Hepatocyte (in vitro differentiated cells): Measurements from ENCODE around the gene RFX4. TPM values are rescaled to one million over a fixed set of nuclear protein-coding genes. Genes with fewer than 3 reads are reported as not detected.
"Not testable (repeated sequence)": the region's sequence is repeated elsewhere in the genome, so short reads cannot be mapped to it uniquely, and the experiment has no call there.

Experiments used
- DNase-seq: peaks from one replicate; pipeline ENCODE4 v3.0.0-alpha.2; 2016; ENCODE audit warnings: low spot score
- H2AFZ ChIP-seq: fragments of 200-600 bp; sonication (generic); 2 replicates; pipeline ENCODE4 v1.6.0; 2016; ENCODE audit warnings: antibody characterized with exemption, mild to moderate bottlenecking
- H3K27ac ChIP-seq: fragments of 200-600 bp; sonication (generic); 2 replicates; pipeline ENCODE4 v1.5.1; 2016; ENCODE audit warnings: mild to moderate bottlenecking
- H3K27me3 ChIP-seq: fragments of 200-600 bp; sonication (generic); 2 replicates; pipeline ENCODE4 v1.6.1; 2016
- H3K36me3 ChIP-seq: fragments of 200-600 bp; sonication (generic); replicated peaks from 2 replicates; pipeline ENCODE4 v1.5.1; 2016; ENCODE audit warnings: low read depth; ENCODE audit not compliant: insufficient read depth
- H3K4me1 ChIP-seq: fragments of 200-600 bp; sonication (generic); 2 replicates; pipeline ENCODE4 v1.5.1; 2016; ENCODE audit warnings: mild to moderate bottlenecking, moderate library complexity; ENCODE audit not compliant: insufficient read depth
- H3K4me2 ChIP-seq: fragments of 200-600 bp; sonication (generic); 2 replicates; pipeline ENCODE4 v1.6.0; 2016
- H3K4me3 ChIP-seq: fragments of 200-600 bp; sonication (generic); 2 replicates; pipeline ENCODE4 v1.5.1; 2016; ENCODE audit warnings: mild to moderate bottlenecking
- H3K79me2 ChIP-seq: fragments of 200-600 bp; sonication (generic); 2 replicates; pipeline ENCODE4 v1.6.0; 2017; ENCODE audit warnings: mild to moderate bottlenecking
- H3K9me2 ChIP-seq: fragments of 200-600 bp; sonication (generic); replicated peaks from 2 replicates; pipeline ENCODE4 v1.6.0; 2017; ENCODE audit warnings: mild to moderate bottlenecking; ENCODE audit not compliant: insufficient read depth
- H3K9me3 ChIP-seq: fragments of 200-600 bp; sonication (generic); 2 replicates; pipeline ENCODE4 v1.5.1; 2016; ENCODE audit warnings: low read depth, mild to moderate bottlenecking
- H4K20me1 ChIP-seq: fragments of 200-600 bp; sonication (generic); 2 replicates; pipeline ENCODE4 v1.6.0; 2016; ENCODE audit warnings: mild to moderate bottlenecking; ENCODE audit not compliant: insufficient read depth, poor library complexity, severe bottlenecking
- EZH2 ChIP-seq: fragments of 200-600 bp; sonication (generic); IDR thresholded peaks from 2 replicates; pipeline ENCODE4 v1.6.1; 2016; ENCODE audit warnings: antibody characterized with exemption, mild to moderate bottlenecking, borderline replicate concordance
- EZH2phosphoT487 ChIP-seq: fragments of 200-600 bp; sonication (generic); IDR thresholded peaks from one replicate; pipeline ENCODE4 v1.6.1; 2018; ENCODE audit warnings: antibody characterized with exemption, mild to moderate bottlenecking, low read depth, moderate library complexity; ENCODE audit not compliant: unreplicated experiment, severe bottlenecking
- WGBS: methylation state at CpG from one replicate; pipeline ENCODE4 v1.1.6; 2016; ENCODE audit warnings: low lambda C conversion rate; ENCODE audit errors: missing lambda C conversion rate; 5-methylcytosine and 5-hydroxymethylcytosine counted together
- polyA plus RNA-seq: library from polyadenylated mRNA; unstranded; fragments of >200 nt; fragmentation: Nextera tagmentation; extraction: Ambion mirVana; gene quantifications from 2 replicates; pipeline ENCODE4 v1.2.1, GENCODE V29; 2016
- total RNA-seq: library from RNA; depleted of rRNA; stranded (reverse); fragments of >200 nt; gene quantifications from 2 replicates; pipeline ENCODE4 v1.2.3, GENCODE V29; 2014
- TF ChIP-seq, protein P1 (sequence below): fragments of 200-600 bp; sonication (generic); IDR thresholded peaks from 2 replicates; pipeline ENCODE4 v1.5.1; 2016; ENCODE audit warnings: antibody characterized with exemption, mild to moderate bottlenecking; ENCODE audit not compliant: poor library complexity

The RFX4 gene
- total and polyA plus RNA-seq, 2 experiments from 2014 or later, result not detected

DNA sequence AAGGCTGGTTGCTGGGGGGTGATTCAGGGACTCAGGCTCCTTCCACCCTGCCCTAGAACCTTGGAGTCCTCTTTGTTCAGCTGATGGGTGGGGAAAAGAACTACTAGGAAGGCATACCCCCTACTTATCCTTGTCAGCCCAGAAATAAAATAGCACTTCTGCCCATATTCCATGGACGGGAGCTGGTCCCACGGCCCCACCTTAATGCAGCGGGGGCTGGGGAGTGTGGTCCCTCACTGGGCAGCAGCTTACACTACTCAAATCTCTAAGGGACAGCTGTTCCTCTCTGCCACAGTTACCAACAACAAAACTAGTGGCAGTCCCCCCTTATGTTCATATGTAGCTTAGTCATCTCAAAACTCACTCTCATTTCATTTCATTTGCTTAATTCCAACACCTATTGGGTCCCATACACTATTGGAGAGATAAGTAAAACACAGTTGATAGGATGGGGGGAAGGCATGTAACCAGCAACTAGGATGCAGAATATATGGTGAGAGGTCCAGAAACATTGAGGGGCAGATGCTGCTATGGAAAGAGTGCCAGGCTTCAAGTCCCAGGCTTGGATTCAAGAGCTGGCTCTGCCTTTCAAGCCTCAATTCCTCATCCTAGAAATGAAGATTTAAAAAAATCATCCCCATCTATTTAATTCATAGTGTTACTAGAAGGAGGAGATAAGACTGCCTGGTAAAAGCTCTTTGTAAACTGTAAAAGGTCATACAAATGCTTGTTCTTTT lies 107.9 kb downstream of the RFX4 start:
- no peak for DNase-seq
- no peaks in the 10 kb centered on the region for H3K9me3 ChIP-seq
- no peak for TF ChIP-seq EZH2
- TF ChIP-seq, protein P1, sequence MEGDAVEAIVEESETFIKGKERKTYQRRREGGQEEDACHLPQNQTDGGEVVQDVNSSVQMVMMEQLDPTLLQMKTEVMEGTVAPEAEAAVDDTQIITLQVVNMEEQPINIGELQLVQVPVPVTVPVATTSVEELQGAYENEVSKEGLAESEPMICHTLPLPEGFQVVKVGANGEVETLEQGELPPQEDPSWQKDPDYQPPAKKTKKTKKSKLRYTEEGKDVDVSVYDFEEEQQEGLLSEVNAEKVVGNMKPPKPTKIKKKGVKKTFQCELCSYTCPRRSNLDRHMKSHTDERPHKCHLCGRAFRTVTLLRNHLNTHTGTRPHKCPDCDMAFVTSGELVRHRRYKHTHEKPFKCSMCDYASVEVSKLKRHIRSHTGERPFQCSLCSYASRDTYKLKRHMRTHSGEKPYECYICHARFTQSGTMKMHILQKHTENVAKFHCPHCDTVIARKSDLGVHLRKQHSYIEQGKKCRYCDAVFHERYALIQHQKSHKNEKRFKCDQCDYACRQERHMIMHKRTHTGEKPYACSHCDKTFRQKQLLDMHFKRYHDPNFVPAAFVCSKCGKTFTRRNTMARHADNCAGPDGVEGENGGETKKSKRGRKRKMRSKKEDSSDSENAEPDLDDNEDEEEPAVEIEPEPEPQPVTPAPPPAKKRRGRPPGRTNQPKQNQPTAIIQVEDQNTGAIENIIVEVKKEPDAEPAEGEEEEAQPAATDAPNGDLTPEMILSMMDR, result no peak
- TF ChIP-seq EZH2phosphoT487, result no peak
- 83% methylated on average over 3 of the region's 3 CpGs for whole genome bisulfite sequencing
- no peaks in the 10 kb centered on the region for H3K9me2 ChIP-seq
- no peaks in the 10 kb centered on the region for H3K4me1 ChIP-seq
- H3K36me3 ChIP-seq, result no peaks in the 10 kb centered on the region
- H2AFZ ChIP-seq, result no peak overlapping the region
- H3K27me3 ChIP-seq, result no peaks in the 10 kb centered on the region
- H3K4me3 ChIP-seq, result no peak overlapping the region
- H3K79me2 ChIP-seq, result no peaks in the 10 kb centered on the region
- no peak overlapping the region for H3K27ac ChIP-seq
- H3K4me2 ChIP-seq, result no peak overlapping the region
- H4K20me1 ChIP-seq, result no peaks in the 10 kb centered on the region

DNA sequence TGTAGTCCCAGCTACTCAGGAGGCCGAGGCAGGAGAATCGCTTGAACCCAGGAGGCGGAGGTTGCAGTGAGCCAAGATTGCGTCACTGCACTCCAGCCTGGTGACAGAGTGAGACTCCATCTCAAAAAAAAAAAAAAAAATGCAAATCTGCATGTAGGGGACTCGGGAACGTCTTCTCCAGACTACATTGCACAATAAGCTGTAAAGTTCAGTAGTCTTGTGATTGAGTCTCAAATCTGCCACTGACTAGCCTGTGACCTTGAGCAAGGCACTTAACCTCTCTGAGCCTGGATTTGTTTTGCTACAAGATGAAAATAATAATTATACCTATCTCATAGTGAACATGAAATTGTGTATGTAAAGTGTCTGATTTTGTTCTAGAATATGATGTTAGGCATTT lies 109.2 kb downstream of the RFX4 start:
- H3K27me3 ChIP-seq, H3K4me3 ChIP-seq, H3K79me2 ChIP-seq, H3K9me2 ChIP-seq, H2AFZ ChIP-seq, H3K4me2 ChIP-seq, H4K20me1 ChIP-seq, H3K27ac ChIP-seq, DNase-seq, H3K9me3 ChIP-seq, H3K4me1 ChIP-seq, H3K36me3 ChIP-seq: not testable (repeated sequence)
- WGBS, result 88% methylated on average over 6 of the region's 6 CpGs

- Histone ChIP-seq H3K4me1 (no peaks in the 10 kb centered on the region), H4K20me1 (no peaks in the 10 kb centered on the region), H3K79me2 (no peaks in the 10 kb centered on the region), H3K27ac (no peak overlapping the region), H3K36me3 (no peaks in the 10 kb centered on the region), H3K9me2 (no peaks in the 10 kb centered on the region), H3K27me3 (no peaks in the 10 kb centered on the region), H3K4me2 (no peak overlapping the region), H3K9me3 (no peaks in the 10 kb centered on the region), H2AFZ (no peak overlapping the region), H3K4me3 (no peak overlapping the region)
- TF ChIP-seq EZH2phosphoT487, result no peak
- TF ChIP-seq EZH2, result no peak
- DNase-seq, result no peak
- 77% methylated on average over 6 of the region's 6 CpGs for WGBS
Observed at GRCh38 chr12:106692896-106693820, 110.4 kb downstream of the RFX4 start.

GRCh38 chr12:106696071-106696470 lies 113.3 kb downstream of the RFX4 start:
- Histone ChIP-seq H3K4me2 (no peak overlapping the region), H3K27me3 (no peaks in the 10 kb centered on the region), H3K9me3 (no peaks in the 10 kb centered on the region), H3K27ac (no peak overlapping the region), H2AFZ (no peak overlapping the region), H3K36me3 (no peaks in the 10 kb centered on the region), H3K4me3 (no peak overlapping the region), H3K79me2 (no peaks in the 10 kb centered on the region), H4K20me1 (no peaks in the 10 kb centered on the region), H3K4me1 (no peaks in the 10 kb centered on the region), H3K9me2 (no peaks in the 10 kb centered on the region)
- WGBS, result 94% methylated on average over 6 of the region's 6 CpGs
- DNase-seq, result no peak
- TF ChIP-seq EZH2phosphoT487 (no peak), EZH2 (no peak)
- TF ChIP-seq, protein P1, result no peak
